ENCODE results near the gene PCDH9.

DNA sequence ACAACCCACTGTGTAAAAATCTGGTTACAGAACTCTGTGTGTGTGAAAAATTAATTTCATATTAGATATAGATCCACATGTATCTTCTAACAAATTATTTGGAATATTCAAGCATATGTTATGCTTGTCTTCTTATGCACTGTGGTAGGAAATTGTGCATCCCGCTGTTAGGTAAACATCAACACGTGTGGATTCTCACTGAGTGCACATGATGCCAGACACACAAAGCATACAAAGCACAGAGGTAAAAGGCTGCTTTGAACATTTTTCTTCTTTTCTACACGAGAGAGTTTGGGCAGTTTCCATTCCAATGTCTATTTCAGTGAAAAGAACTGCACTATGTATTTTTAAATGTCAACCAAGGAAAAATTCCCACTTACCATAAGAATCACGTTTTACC lies 354.9 kb downstream of the PCDH9 start:
- no peak for TF ChIP-seq POLR2AphosphoS5 (IDR thresholded peaks at IDR 0.05; ENCODE audit: low read depth, low read length)
- TF ChIP-seq CTCF (IDR thresholded peaks at IDR 0.05), result no peak
- TF ChIP-seq SIN3A (IDR thresholded peaks at IDR 0.05; ENCODE audit: borderline replicate concordance, insufficient read depth, low read depth, low read length), result no peak
